Skin epidermis (tissue), 12 donors: Measurements from ENCODE around the gene NOTCH1.

Source experiments
- H3K27ac ChIP-seq, 21 experiments: fragments of 200-600 bp; sonication (generic) in 11 of 21; one replicate each; pipeline ENCODE4 v1.5.0; 2020; ENCODE audit warnings: mild to moderate bottlenecking in 3 of 21, inconsistent platforms in 2 of 21, moderate library complexity in 2 of 21
- H3K4me3 ChIP-seq, 7 experiments: fragments of 200-600 bp; sonication (generic) in 2 of 7; one replicate each; pipeline ENCODE4 v1.5.0; 2020; ENCODE audit warnings: inconsistent platforms in 2 of 7, mild to moderate bottlenecking in 2 of 7, moderate library complexity in 1 of 7

Gene NOTCH1

DNA sequence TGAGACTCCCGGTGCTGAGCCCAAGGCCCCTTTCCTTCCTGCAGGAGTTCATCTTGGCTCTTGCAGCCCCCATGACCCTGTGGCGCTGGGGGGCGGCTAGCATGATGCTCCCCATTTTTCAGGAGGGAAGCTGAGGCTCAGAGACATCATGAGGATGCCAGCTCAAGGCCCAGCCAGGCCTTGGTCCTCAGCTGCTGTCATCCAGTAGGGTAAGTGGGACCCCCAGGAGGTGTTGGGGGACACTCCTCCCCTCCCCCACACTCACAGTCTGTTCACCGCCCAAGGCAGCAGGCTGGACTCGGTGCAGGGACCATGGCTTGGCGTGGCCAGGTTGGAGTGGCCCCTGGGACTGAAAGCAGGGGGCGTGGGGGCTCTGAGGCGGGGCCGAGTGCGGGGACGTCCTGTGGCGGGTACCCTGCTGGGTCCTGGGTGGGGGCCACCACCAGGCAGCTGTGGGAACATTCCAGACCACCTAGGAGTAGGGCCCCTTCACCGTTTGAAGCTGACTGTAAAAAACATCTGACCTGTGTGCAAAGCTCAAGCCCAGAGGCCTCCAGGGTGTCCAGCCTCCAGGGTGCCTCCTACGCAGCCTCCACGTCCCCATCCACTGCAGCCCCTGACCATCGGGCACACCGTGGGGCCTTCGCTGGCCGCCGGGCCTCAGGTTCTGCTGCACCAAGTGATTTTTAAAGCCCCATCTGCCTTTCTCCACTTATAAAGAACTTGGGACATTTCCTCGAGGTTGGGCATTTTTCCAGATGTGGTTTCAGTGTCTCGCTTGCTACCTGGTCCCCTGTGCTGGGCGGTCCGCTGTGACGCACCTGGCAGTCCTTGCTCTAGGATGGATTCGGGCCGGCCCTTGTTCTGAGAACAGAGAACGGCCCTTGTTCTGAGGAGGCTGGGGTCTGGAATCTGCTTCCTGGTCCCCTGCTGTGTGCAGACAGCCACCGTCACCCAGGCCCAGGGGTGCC, 3.4 kb upstream of the NOTCH1 start:
- Histone ChIP-seq H3K27ac (peak overlapping the region in 8 of 21 experiments; percentile 77 to 87 (median 82)), H3K4me3 (no peak overlapping the region)

DNA sequence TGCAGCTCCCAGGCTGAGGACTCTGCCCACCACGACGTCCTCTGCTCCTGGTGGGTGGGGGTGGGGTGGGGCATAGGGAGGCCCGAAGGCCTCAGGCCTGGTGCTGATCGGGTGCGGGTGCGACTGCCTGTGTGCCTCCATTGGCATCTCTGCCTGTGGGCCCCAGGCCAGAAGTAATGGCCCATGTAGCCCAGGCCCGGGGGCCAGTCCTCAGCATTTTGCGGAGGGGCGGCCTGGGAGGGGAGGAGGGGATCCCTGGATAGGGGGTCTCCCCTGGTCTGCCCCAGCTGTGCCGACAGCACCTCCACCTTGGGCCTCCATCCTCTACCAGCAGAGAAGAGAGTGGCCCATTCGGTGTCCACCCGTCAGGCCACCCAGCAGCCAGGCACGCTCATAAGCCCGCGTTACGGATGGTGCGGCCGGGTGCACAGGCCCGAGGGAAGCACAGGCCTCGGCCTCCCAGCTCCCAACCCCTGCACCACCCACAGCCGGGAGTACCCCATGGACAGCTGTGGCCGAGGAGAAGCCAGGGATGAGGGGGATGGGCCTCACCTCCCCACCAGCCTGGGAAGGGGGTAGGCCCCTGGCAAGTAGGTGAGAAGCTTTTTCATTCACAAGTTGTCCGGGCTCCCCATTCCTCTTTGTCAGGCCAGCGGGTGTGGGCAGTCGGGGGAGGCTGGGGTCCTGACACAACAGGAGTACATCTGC, 1.8 kb upstream of the NOTCH1 start:
- no peak overlapping the region for H3K4me3 ChIP-seq
- peak overlapping the region in 18 of 21 experiments; percentile 22 to 99 (median 95) for H3K27ac ChIP-seq

DNA sequence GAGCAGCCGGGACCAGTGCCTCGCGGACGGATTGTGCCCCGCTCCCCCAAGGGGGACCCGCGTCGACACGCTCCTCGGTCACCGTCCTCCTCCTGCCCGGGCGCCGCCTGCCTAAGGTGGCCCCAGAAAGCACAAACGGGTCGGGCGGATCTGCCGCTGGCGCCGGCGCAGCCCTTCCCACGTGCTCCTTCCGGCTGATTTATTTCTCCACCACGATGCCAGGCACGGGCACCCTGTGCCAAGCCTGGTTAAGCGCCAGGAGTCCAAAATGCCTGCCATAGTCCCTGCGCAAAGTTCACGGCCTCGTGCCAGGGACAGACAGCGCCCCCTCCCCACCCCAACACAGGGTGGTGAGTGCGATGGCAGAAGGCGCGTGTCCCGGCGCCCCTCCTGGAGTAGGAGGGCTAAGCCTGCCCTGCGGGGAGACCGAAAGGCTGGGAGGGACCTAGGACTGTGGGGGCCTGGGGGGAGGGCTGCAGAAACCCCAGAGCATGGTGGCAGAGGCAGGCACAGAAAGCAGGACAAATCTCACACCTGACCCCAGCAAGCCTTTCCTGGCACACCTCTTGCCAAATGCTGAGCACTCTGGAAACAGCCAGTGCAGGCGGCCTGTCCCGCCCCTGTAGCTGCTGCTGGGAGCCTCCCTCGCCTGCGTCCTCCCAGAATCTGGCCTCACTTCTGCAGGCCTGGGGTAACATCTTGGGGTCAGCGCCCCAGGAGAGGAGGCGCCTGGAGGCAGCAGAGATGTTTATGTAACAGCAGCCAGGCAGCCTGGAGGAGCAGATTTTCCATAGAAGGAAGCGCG, 1.1 kb upstream of the NOTCH1 start:
- H3K4me3 ChIP-seq: peak overlapping the region; percentile 48 to 94 (median 77)
- H3K27ac ChIP-seq: peak overlapping the region; percentile 78 to 99 (median 95)

DNA sequence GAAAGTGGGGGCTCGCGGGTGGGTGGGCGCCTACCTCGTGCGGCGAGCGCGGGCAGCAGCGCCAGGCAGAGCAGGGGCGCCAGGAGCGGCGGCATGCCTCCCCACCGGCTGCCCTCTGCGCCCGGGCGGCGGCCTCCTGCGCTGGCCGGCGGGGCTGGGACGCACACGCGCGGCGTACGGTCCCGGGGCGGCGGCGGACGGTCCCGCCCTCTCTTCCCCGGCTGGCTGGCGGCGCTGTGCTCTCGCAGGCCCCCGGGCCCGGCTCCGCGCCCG, 220 bp downstream of the NOTCH1 start:
- Histone ChIP-seq H3K27ac (peak overlapping the region; percentile 77 to 99 (median 95)), H3K4me3 (peak overlapping the region; percentile 61 to 94 (median 82))

DNA sequence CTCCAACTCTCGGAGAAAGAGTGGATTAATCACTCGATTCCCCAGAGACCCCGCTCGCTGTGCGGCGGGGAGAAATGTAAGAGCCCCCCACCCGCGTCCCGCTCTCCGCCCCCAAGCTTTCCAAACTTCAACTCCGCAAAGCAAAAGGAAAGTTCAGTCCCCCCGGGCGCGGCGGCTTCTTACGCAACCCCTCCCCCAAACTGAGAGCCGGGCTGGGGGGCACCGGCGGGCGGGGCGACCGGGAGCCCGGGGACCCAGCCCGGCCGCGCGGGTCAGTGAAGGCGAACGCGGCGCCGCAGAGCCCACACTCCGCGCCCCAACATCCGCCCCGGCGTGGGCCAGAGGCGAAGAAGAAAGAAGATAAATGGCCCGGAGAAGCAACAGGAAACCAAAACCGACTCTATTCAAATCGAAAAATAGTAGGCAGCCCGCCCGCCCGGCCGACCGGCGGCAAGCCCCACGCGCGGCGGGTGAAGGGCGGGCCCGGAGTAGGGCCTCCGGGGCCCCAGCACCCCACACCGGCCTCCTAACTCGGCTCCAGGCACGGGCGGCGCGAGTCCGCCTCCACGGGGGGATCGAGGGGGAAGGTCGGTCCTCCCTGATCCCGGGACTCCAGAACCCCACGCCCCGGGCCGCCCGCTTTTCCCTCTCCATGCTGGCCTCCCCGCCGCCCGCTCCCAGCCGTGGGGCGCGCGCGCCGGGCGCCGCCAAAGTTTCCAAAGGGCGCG, 720 bp downstream of the NOTCH1 start:
- Histone ChIP-seq H3K4me3 (peak overlapping the region; percentile 61 to 94 (median 82)), H3K27ac (peak overlapping the region; percentile 77 to 99 (median 95))

DNA sequence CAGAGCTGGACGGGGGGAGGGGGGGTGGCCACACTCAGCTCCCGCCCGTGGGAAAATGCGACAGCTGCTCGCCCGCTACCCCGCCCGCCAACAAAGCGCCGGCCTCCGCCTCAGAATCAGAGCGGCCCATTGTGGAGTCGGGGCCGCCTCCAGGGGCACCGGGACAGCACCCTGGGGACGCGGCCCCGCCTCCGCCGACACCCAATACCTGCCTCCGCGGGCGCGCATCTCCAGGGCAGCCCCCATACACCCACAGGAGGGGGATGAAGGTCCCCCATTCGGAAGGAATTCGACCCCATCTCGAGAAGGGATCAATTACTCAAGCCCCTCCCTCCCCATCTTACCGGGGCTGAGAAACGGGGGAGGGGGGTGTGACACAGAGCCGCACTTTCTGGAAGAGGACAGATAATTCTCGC, 1.3 kb downstream of the NOTCH1 start:
- Histone ChIP-seq H3K4me3 (peak overlapping the region; percentile 61 to 94 (median 82)), H3K27ac (peak overlapping the region; percentile 77 to 99 (median 95))

DNA sequence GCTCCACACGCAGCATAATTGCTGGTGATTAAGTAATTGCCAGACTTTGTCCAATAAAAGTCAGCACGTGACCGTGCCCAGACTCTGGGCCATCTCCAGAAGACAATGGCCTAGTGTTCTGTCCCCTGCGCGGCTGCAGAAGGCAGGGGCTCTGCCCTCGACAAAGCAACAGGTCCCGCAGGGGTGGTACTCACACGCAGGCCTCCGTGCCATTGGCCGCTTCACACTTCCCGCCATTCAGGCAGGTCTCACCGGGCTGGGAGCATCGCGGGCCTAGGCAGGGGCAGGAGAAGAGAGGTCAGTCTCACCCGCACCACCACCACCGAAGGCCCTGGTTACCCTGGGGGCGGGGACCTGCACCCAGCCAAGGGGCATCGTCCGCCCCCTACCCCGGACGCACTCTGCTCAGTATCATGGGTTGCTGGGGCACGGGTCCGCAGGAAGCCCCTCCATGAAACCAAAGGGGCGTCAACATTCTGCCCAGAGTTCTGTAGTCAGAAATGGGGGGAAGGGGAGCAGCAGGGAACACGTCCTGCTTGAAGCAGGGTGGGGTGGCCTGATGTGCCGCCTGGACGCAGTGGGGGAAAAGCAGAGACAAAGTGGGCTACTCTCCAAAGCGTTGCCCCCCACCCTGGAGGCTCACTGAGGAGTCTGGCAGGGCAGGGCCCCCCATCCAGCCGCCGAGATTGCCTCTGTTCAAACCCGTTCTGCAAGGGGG, 1.9 kb downstream of the NOTCH1 start:
- H3K4me3 ChIP-seq: peak overlapping the region; percentile 61 to 94 (median 82)
- peak overlapping the region in 19 of 21 experiments; percentile 38 to 99 (median 95) for H3K27ac ChIP-seq

DNA sequence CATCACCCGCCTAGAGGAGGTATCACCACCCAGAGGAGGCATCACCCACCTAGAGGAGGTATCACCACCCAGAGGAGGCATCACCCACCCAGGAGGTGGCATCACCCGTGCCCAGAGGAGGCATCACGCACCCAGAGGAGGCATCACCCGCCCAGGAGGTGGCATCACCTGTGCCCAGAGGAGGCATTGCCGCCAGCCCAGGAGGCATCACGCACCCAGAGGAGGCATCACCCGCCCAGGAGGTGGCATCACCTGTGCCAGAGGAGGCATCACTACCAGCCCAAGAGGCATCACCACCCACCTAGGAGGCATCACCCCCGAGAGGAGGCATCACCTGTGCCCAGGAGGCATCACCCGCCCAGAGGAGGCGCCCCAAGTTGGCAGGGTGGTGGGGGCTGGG, 2.6 kb downstream of the NOTCH1 start:
- peak overlapping the region in 6 of 7 experiments; percentile 61 to 94 (median 85) for H3K4me3 ChIP-seq
- H3K27ac ChIP-seq: peak overlapping the region in 13 of 21 experiments; percentile 85 to 99 (median 96)

DNA sequence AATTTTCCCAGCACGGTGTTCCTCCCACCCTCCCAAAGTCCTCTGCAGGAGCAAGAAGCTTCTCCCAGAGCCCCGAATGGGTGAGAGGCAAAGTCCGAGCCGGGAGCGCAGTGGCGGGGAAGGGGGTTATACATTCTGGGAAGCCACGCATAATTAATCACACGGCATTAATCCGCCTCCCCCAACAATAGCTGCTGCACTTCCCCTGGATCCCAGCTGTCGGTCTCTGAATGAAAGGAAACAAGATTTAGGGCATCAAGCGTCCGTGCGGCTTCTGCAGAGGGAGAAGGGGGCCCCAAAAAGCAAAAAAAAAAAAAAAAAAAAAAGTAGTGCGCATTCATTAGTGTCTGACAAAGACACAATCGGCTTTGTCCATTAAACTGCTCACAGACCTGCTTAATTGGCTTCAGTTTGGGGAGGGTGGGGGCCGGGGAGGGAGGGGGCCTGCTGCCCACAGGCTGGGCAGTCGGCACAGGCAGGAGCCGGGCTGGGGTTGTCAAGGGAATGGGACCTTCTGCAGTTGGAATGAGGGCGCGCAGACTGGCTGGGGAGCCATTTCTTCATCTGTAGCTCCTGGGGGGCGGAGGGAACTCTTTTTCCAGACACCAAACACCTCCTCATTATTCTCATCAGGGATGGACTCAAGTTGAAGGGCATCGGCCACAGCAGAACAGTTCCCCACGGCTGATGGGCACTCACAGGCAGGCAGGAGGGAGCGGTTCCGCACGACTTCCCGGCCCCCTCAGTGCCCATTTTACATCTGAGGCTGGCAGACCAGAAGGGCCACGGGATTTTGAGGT, 3.4 kb downstream of the NOTCH1 start:
- H3K27ac ChIP-seq: peak overlapping the region in 13 of 21 experiments; percentile 29 to 98 (median 87)
- H3K4me3 ChIP-seq: no peak overlapping the region

DNA sequence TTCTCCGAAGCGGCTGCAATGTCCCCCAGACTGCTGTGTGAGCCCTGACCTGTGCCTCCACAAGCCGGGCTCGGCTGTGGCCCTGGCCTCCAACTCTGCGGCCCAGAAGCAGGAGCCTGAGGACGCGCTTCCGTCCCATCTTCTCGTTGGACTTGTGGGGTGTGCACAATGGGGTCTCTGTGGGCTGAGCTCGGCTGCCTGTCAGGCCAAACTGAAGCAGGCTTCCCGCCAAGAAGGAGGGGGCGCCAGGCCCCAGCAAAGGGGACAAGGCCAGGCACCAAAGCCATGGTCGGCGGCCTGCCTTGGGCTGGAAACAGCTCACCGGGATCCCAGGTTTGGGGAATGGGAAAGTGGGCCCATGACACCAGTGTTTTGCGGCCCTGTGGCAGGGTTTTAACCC, 4.1 kb downstream of the NOTCH1 start:
- no peak overlapping the region for H3K4me3 ChIP-seq
- H3K27ac ChIP-seq: peak overlapping the region in 14 of 21 experiments; percentile 58 to 95 (median 86)

DNA sequence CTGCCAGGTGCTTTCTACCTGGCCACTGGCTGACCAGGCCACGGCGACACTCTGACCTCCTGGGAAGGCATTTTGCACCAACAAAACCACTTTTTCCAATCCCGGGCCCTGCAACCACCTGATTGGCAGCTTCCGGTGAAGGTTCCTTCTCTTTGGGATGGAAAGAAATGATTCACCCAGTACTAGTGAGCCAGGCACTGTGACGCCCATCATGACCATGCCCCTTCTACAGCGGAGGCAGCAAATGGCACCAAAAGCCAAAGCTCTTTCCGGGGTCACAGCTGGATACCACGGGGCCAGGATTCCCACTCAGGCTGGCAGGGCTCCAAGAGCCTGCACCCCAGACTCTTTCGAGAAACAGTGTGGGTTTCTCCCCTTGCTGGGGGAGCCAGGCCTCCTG, 4.7 kb downstream of the NOTCH1 start:
- Histone ChIP-seq H3K27ac (peak overlapping the region in 17 of 21 experiments; percentile 78 to 95 (median 88)), H3K4me3 (no peak overlapping the region)

DNA sequence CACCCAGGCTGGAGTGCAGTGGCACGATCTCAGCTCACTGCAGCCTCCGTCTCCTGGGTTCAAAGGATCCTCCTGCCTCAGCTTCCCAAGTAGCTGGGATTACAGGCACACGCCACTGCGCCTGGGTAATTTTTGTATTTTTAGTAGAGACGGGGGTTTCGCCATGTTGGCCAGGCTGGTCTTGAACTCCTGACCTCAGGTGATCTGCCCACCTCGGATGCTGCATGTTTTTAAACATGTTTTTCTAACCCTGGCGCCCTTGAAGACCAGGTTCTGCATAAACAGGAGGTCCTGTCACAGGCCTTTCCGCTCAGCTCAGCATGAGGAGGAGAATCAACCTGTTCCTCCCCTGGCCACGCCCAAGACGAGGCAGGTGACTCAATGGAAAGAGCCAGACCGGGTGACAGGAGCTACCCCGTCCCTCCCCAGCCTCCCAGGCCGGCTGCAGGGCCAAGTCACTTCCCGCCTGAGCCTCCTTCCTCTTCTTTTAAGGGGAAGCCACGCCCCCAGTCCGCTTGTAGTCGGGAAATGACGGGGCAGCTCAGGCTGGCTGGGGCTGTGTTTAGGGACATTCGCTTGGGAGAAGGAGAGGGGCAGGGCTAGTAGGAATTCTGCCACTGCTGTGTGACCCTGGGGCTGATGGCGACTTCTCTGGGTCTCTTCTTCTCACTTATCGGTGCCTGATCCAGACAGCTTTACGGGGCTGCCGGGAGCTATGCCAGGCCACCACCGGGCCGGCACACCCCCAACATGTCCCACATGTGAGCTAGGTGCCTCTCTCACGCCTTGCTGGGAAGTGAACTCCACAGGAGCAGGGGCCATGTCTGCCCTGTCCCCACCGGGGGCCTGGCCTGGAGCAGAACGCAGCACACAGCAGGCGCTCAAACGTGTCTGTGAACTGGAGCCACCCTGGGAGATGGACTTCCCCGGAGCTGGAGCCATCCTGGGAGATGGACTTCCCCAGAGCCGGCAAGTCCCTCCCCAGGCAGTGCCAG, 6.1 kb downstream of the NOTCH1 start:
- Histone ChIP-seq H3K4me3 (peak overlapping the region in 3 of 7 experiments; percentile 11 to 26 (median 17)), H3K27ac (peak overlapping the region; percentile 64 to 95 (median 88))

DNA sequence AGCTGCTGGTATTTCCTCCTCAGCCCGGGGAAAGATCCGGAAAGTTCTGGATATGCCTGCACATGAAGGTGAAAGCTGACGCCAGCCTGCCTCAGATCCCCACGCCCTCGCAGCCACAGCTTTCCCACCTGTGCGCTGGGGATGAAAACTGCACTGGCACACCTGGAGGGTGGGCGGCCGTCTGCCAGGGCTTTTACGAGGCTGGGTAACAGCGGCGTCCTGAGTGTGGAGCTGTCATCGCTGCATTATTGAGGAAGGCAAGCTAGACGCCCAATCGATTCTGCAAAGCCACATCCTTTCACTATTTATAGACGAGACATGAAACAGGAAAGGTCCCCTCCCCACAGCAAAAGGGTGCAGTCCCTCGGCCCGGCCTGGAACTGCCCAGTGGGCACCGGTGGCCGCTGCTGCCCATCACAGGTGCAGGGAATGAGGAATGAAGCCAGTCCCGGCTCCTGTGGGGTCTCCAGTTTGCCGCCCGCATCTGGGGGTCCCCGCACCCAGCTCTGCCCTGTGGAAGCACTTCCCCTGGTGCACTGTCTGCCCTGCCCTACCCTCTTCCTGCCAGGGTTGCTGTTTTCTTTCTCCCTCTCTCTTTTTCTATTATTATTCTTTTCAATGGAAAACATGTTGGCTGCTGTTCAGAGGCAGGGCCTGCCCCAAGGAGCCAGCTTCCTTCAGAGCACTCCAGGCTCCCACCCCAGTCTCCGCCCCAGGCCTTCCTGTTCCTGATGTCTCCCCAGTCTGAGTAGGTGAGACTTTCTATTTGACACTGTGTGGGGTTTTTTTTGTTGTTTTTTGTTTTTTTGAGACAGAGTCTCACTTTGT, 7.0 kb downstream of the NOTCH1 start:
- peak overlapping the region in 6 of 7 experiments; percentile 0 to 17 (median 7) for H3K4me3 ChIP-seq
- H3K27ac ChIP-seq: peak overlapping the region; percentile 32 to 95 (median 88)

DNA sequence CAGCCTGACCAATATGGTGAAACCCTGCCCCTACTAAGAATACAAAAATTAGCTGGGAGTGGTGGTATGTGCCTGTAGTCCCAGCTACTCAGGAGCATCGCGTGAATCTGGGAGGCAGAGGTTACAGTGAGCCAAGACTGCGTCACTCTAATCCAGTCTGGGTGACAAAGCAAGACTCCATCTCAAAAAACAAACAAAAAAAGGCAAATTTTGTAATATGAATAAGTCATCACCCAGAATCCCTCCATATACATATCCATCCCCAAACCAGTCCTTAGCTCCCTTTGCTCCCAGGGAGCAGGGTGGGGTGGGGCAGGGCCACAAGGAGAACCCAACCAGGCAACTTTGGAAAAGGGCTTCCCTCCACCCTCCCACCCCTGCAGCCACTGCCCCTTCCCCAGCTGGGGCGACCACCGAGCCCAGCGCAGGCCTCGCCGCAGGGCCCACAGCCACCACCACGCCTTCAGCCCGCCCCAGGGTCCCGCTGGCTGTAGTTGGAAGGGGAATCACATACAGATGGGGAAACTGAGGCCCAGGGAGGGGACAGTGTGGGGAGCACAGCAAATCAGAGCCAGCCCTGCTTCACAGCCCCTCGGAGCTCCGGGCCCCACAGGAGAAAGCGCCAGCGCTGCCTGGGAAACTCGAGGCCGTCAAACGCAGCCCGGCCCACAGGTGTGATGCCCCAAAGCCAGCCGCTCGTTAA, 7.8 kb downstream of the NOTCH1 start:
- peak overlapping the region in 5 of 7 experiments; percentile 0 to 17 (median 4) for H3K4me3 ChIP-seq
- H3K27ac ChIP-seq: peak overlapping the region in 20 of 21 experiments; percentile 73 to 95 (median 88)

DNA sequence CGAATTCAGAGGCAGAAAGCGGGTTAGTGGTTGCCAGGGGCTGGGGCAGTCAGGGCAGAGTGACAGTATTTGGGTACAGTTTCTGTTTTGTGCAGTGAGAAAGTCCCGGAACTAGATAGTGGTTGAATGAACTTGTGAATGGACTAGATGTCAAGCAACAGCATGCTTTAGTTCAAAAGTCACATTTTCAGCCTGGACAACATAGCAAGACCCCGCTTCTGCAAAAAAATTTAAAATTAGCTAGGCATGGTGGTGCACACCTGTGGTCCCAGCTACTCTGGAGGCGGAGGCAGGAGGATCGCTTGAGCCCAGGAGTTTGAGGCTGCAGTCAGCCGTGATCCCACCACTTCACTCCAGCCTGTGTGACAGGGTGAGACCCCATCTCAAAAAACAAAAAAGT, 8.4 kb downstream of the NOTCH1 start:
- peak overlapping the region in 14 of 21 experiments; percentile 42 to 95 (median 86) for H3K27ac ChIP-seq
- H3K4me3 ChIP-seq: no peak overlapping the region
